IMR-90 (cell line): ENCODE measurements around the gene ITGB2. TPM values are rescaled to one million over a fixed set of nuclear protein-coding genes. Genes with fewer than 3 reads are reported as not detected.

Source experiments
- ATAC-seq: fragments of 200-7000 bp; cut with Tn5 transposase; 2 replicates; pipeline ENCODE4 v1.9.1; 2020; ENCODE audit warnings: low read depth, mild to moderate bottlenecking, moderate library complexity
- BruUV-seq: library from RNA; stranded (reverse); fragments of 400-500 nt; replicated peaks from 2 replicates; lab custom pipeline; 2021; lab: Mats Ljungman, UMichigan
- CTCF ChIA-PET: fragments of 300-600 bp; formaldehyde crosslinking; extraction: SDS; loops from one replicate; lab custom pipeline; 2021; ENCODE audit warnings: antibody characterized with exemption; lab: Yijun Ruan, JAX
- POLR2A ChIA-PET: fragments of 300-600 bp; sonication (Branson Sonifier 250); formaldehyde crosslinking; loops from one replicate; lab custom pipeline; 2022; ENCODE audit warnings: antibody characterized with exemption; ENCODE audit not compliant: unreplicated experiment; lab: Charles Lee
- DNase-seq: peaks from one replicate; pipeline ENCODE4 v3.0.0; 2013
- H2AFZ ChIP-seq: replicated peaks from 2 replicates; pipeline ENCODE3; 2013; ENCODE audit warnings: low read length, mild to moderate bottlenecking; ENCODE audit not compliant: poor library complexity
- H2AK5ac ChIP-seq: 2 replicates; pipeline ENCODE4 v1.6.1; 2013; ENCODE audit warnings: low read depth, low read length, inconsistent platforms
- H2AK9ac ChIP-seq: replicated peaks from 2 replicates; pipeline ENCODE3; 2013; ENCODE audit warnings: mild to moderate bottlenecking, low read depth, low read length, moderate library complexity; ENCODE audit not compliant: poor library complexity
- H2BK120ac ChIP-seq: 2 replicates; pipeline ENCODE4 v1.6.1; 2013; ENCODE audit warnings: low read depth, low read length, inconsistent platforms
- H2BK15ac ChIP-seq: 3 replicates; pipeline ENCODE4 v1.6.1; 2013; ENCODE audit warnings: low read depth, low read length, inconsistent platforms
- H2BK20ac ChIP-seq: 2 replicates; pipeline ENCODE4 v1.6.1; 2013; ENCODE audit warnings: low read depth, mild to moderate bottlenecking, inconsistent platforms, low read length, moderate library complexity
- H2BK5ac ChIP-seq: 2 replicates; pipeline ENCODE4 v1.6.1; 2013; ENCODE audit warnings: mild to moderate bottlenecking, low read depth, low read length, inconsistent platforms; ENCODE audit not compliant: poor library complexity, severe bottlenecking
- H3K14ac ChIP-seq: replicated peaks from 2 replicates; pipeline ENCODE4 v1.6.1; 2013; ENCODE audit warnings: low read depth, low read length, inconsistent platforms
- H3K18ac ChIP-seq: 2 replicates; pipeline ENCODE4 v1.6.1; 2013; ENCODE audit warnings: low read depth, low read length, control low read depth
- H3K23ac ChIP-seq: 2 replicates; pipeline ENCODE4 v1.6.1; 2013; ENCODE audit warnings: low read depth, low read length, inconsistent platforms
- H3K27ac ChIP-seq: 2 replicates; pipeline ENCODE4 v1.5.1; 2013; ENCODE audit warnings: mild to moderate bottlenecking, control low read depth, low read length; ENCODE audit not compliant: insufficient read depth
- H3K27me3 ChIP-seq: 2 replicates; pipeline ENCODE4 v1.6.1; 2013; ENCODE audit warnings: low read length; ENCODE audit not compliant: control insufficient read depth, insufficient read depth
- H3K36me3 ChIP-seq: 2 replicates; pipeline ENCODE4 v1.6.1; 2013; ENCODE audit warnings: low read length, mixed read lengths; ENCODE audit not compliant: control insufficient read depth, insufficient read depth
- H3K4ac ChIP-seq: 2 replicates; pipeline ENCODE4 v1.6.1; 2013; ENCODE audit warnings: low read depth, low read length, inconsistent platforms
- H3K4me1 ChIP-seq: 2 replicates; pipeline ENCODE4 v1.6.1; 2013; ENCODE audit warnings: low read length, mixed read lengths; ENCODE audit not compliant: control insufficient read depth, insufficient read depth
- H3K4me2 ChIP-seq: 2 replicates; pipeline ENCODE4 v1.6.1; 2013; ENCODE audit warnings: low read depth, mild to moderate bottlenecking, control low read depth, low read length, moderate library complexity
- H3K4me3 ChIP-seq: 2 replicates; pipeline ENCODE4 v1.5.1; 2013; ENCODE audit warnings: low read depth, mild to moderate bottlenecking, control low read depth, low read length, moderate library complexity; ENCODE audit not compliant: insufficient read depth
- H3K56ac ChIP-seq: 2 replicates; pipeline ENCODE4 v1.6.1; 2013; ENCODE audit warnings: low read length, inconsistent platforms; ENCODE audit not compliant: insufficient read depth; ENCODE audit errors: extremely low read depth
- H3K79me1 ChIP-seq, 2 experiments: 2 replicates each; pipeline ENCODE4 v1.6.1; 2013; ENCODE audit warnings: low read length in 2 of 2, inconsistent platforms in 1 of 2, low read depth in 1 of 2
- H3K9ac ChIP-seq: 2 replicates; pipeline ENCODE4 v1.6.1; 2013; ENCODE audit warnings: low read depth, low read length, control low read depth
- H3K9me1 ChIP-seq: 2 replicates; pipeline ENCODE4 v1.6.1; 2013; ENCODE audit warnings: low read length, inconsistent platforms; ENCODE audit not compliant: insufficient read depth
- H3K9me3 ChIP-seq: 2 replicates; pipeline ENCODE4 v1.6.1; 2013; ENCODE audit warnings: low read length; ENCODE audit not compliant: control insufficient read depth, insufficient read depth
- H4K20me1 ChIP-seq: 2 replicates; pipeline ENCODE4 v1.6.1; 2013; ENCODE audit warnings: low read length, inconsistent platforms; ENCODE audit not compliant: insufficient read depth
- H4K5ac ChIP-seq: 2 replicates; pipeline ENCODE4 v1.6.1; 2013; ENCODE audit warnings: mild to moderate bottlenecking, low read depth, low read length, control low read depth
- H4K8ac ChIP-seq, 2 experiments: 2 replicates each; pipeline ENCODE4 v1.6.1; 2013; ENCODE audit warnings: low read depth in 2 of 2, low read length in 2 of 2, control low read depth in 1 of 2, inconsistent platforms in 1 of 2
- H4K91ac ChIP-seq: 2 replicates; pipeline ENCODE4 v1.6.1; 2013; ENCODE audit warnings: low read depth, low read length, inconsistent platforms; ENCODE audit not compliant: insufficient read depth
- BHLHE40 ChIP-seq: fragments of 150-350 bp; IDR thresholded peaks from 2 replicates; pipeline ENCODE4 v1.6.1; 2016; ENCODE audit warnings: mild to moderate bottlenecking, low read depth, low read length
- SMC3 ChIP-seq: fragments of 150-350 bp; IDR thresholded peaks from 2 replicates; pipeline ENCODE4 v1.6.1; 2016; ENCODE audit warnings: low read depth, mild to moderate bottlenecking, antibody characterized with exemption, low read length, moderate library complexity
- WGBS, 2 experiments: methylation state at CpG; one replicate each; pipeline versions ENCODE4 v1.1.5 to v1.1.7; 2013; ENCODE audit warnings: missing lambda C conversion rate in 2 of 2; ENCODE audit not compliant: insufficient read length in 1 of 2; ENCODE audit errors: extremely low coverage in 2 of 2; 5-methylcytosine and 5-hydroxymethylcytosine counted together
- dilution Hi-C: fragments of 300-500 bp; cut with HindIII; formaldehyde crosslinking; loops from one replicate; pipeline ENCODE4 v1.14.3; 2018; ENCODE audit warnings: low sequenced_read_pairs; ENCODE audit not compliant: unreplicated experiment
- in situ Hi-C: fragments of 300-500 bp; cut with MboI; formaldehyde crosslinking; loops from 3 replicates; pipeline ENCODE4 v1.14.3; 2019; ENCODE audit warnings: low sequenced_read_pairs, inconsistent platforms, mixed read lengths
- intact Hi-C: fragments of 100-400 bp; cut with micrococcal nuclease; formaldehyde crosslinking; loops from 2 replicates; pipeline ENCODE4 v1.10.0; 2022
- polyA plus RNA-seq, 3 experiments: library from polyadenylated mRNA; depleted of rRNA; stranded (reverse); fragments of >200 nt; gene quantifications; 2 replicates each; pipeline ENCODE4 v1.2.3, GENCODE V29; 2012; ENCODE audit warnings: low replicate concordance in 1 of 3
- total RNA-seq: library from RNA; depleted of rRNA; stranded (reverse); fragments of >200 nt; gene quantifications from 2 replicates; pipeline ENCODE4 v1.2.3, GENCODE V29; 2012

The ITGB2 gene
- total and polyA plus RNA-seq, 2 of the 4 experiments (the other 2 are of a cell fraction) = 0.14 TPM; not detected in 1

DNA sequence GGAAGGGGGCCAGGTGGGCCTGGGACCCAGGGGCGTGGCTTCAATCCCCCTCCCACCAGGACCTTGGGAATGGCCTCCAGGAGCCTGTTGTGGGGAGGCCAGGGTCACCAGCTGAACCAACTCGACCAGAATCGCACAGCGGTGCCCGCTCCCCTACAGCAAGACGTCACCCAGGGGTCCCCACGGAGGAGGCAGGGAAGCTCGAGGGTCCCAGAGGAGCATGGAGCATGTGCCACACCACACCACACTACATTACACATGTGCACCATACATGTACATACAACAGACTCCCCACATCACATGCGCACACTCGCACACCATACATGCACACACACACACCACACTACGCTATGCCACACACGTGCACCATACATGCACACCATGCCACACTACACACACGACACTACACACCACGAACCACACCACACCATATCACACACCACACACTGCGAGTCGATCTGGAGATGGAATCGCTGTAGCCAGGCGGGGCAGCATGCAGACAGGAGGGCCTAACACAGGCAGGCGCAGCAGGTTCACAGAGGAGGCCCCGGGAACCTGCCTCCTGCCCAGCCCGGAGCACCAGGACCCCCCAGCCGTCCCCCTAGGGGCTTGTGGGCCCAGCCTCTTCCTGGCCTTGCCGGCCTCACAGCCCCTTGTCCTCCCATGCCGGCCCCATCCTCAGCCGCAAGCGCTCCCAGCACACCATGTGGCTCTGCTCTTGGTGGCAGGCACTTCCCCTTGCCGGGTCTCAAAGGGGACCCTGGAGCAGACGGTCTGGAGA, 596 bp downstream of the ITGB2 start (continued):
- TF ChIP-seq SMC3 = no peak

- Histone ChIP-seq H2AK9ac (no peak overlapping the region), H3K9ac (no peak overlapping the region), H2AFZ (no peak overlapping the region), H3K36me3 (no peaks in the 10 kb centered on the region), H4K8ac (no peak overlapping the region), H4K5ac (no peak overlapping the region), H3K9me3 (no peaks in the 10 kb centered on the region), H3K9me1 (0 out of 2 replicates have a peak, but pooled peaks cover 2% of the 10 kb centered on the region), H3K4me2 (no peak overlapping the region), H3K4ac (no peak overlapping the region), H4K20me1 (peaks cover 3% of the 10 kb centered on the region; the same call in 1 of the 2 replicates), H2AK5ac (no peak overlapping the region), H3K18ac (no peak overlapping the region), H2BK5ac (no peak overlapping the region), H3K4me3 (no peak overlapping the region), H2BK20ac (no peak overlapping the region), H2BK120ac (no peak overlapping the region), H3K14ac (no peak overlapping the region), H2BK15ac (no peak overlapping the region), H3K23ac (no peak overlapping the region), H3K27ac (no peak overlapping the region), H4K91ac (no peak overlapping the region), H3K27me3 (peaks cover 70% of the 10 kb centered on the region), H3K56ac (no peak overlapping the region), H3K4me1 (no peaks in the 10 kb centered on the region), H3K79me1 (no peaks in the 10 kb centered on the region)
- ChIA-PET CTCF (no interaction called here), POLR2A (no interaction called here)
- BruUV-seq = no TSS peak
- intact Hi-C loops = no loop called here
- 40% methylated on average over 1 of the region's 26 CpGs; no CpG with 5 or more reads in 1 of the 2 experiments for WGBS, 2 experiments
- no peak for DNase-seq
- dilution Hi-C loops = no loop called here
- in situ Hi-C loops = no loop called here
- no peak for ATAC-seq
- no peak for TF ChIP-seq BHLHE40
Observed at GRCh38 chr21:44919111-44919912, 1.4 kb downstream of the ITGB2 start.
